NCI-H446 treated with DMSO at 0.1 percent for 48 hours (cell line): Measurements from ENCODE around the gene ELK3.

ENCODE experiments used
- DNase-seq: peaks from one replicate; lab custom pipeline; 2025; lab: John Stamatoyannopoulos, UW

ELK3 gene

GRCh38 chr12:96193725-96194575 lies at the start of gene ELK3:
Gene ELK3, plus strand, starts transcription at chr12:96194375.
- DNase-seq: no peak

- no peak for DNase-seq
These were observed 47.4 kb upstream of the ELK3 start for GRCh38 chr12:96146747-96147146.

GRCh38 chr12:96150442-96150841 lies 43.7 kb upstream of the ELK3 start:
- DNase-seq: no peak

GRCh38 chr12:96152164-96152563 lies 42.0 kb upstream of the ELK3 start:
- no peak for DNase-seq

- DNase-seq: no peak
These were observed 40.9 kb upstream of the ELK3 start for GRCh38 chr12:96153131-96153725.

DNA sequence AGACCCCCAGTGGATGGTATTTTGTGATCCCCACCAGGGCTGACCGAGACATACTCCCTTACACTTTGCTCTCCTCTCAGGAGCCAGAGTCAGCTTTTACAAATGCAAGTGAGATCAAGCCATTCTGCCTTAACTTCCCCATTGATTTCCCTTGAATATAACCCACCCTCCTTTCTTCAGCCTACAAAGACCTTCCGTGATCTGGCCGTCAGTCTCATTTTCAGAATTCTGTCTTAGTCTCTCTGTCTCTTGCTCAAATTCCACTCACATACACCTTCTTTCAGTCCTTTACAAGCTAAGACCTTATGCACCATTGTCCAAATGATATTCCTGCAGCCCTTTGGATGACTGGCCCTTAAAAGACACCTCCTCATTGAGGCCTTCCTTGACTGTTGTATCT lies 39.0 kb upstream of the ELK3 start:
- no peak for DNase-seq

DNA sequence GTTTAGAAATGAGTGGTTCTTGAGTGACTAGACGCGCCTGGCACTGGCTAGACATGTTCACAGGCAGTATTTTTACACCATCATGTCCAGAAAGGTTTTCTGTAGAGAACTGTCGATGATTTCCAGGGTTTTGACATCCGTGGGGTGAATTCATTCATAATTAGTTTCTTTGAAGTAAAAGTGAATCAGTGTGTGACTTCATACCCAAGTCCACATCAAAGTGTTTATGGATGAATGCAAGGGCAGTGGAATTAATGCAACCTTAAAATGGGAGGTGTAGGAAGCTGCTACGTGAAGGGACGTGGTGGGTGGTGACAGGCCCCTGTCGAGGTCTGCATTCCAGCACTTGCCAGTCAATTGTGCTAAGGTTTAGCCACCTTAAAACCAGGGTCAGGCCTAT lies 38.4 kb upstream of the ELK3 start:
- DNase-seq: no peak

- no peak for DNase-seq
These were observed 38.0 kb upstream of the ELK3 start for GRCh38 chr12:96156211-96156610.

DNA sequence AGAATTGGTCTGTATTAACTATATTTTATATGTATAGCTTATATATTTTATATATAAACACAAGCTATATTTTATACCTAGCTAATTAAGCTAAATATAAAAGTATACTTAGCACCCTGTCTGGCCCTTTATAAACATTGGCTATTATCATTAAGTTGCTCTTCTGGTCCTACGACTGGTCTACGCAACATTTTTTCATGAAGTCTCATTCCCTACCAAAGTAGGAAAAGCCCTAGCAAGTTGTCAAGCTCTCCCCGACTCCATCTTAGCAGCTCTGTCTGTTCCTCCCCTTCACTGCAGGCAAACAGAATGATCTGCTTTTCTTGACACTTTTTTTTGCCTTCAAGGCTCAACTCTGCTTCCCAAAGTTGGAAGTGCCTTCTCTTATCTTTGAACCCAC lies 36.7 kb upstream of the ELK3 start:
- no peak for DNase-seq

DNA sequence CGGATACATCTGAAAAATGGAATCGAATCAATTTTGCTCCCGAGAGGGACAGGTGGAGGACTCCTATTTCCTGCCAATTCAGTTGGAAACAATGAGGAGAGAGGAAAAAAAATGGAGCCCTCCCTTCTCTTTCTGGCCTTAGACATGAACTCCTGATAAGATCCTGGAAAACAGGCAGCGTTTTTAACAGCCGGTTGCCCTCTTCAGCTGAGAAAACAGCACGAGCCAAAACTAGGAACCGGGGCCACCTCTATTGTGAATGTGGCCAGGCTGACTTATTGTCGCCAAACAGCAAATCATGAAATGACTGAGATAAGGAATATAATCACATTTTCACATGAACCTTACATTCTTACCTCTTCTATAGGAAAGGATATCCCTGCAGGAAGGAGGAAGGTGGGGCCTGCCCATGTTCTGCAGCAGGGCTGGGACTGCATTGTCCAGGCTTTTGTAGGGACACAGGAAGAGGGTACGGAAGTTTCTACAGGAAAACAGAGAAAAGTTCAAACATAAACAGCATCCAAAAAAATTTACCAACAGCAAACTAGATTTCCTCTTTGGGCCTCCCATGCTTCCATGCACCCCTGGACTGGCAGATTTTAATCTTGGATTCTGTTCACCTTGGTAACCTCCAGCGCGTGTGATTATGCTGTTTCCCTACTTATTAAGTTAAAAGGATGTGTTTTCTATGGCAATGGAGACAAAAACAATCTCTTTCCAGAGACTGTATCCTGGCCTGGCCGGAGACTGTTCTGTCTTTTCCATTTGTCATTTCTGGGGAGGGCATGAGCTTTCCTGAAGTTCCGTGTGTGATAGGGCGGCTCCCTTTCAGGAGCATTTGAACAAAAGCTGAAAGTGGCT lies 29.0 kb upstream of the ELK3 start:
- DNase-seq: no peak

DNA sequence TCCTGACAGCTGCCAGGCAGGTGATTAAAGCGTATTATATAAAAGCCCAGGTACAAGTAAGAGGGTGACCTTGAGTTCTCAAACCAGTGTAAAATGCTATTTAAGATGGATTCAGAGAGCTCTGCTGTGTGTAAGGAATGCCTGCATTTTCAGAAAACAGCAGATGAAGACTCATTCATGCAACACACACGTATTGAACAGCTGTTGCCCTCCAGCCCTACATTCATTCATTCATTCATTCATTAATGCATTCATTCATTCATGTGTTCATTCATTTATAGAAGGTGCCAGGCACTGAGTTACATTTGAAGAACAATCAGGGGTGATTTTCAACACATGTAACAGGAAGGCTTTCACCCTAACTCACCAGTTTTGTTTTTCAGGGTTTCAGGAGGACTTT lies 27.4 kb upstream of the ELK3 start:
- no peak for DNase-seq

DNA sequence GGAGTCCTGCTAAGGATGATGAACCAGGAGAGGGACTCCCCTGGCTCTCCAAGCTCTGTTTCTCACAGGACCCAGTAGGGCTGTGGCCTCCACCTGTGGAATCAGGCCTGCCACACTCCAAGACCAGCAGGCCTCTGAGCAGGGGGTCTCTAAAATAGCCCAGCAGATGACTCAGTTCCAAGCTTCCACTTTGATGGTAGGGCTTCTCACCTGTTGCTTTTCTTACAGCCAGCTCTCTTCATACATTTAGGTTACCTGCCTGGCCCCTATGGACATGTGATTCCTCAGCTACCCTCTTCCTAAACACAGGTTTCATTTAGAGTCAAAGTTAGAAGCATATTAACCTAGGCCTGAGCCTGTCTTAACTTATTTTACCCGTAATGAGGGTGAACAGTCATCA lies 26.7 kb upstream of the ELK3 start:
- no peak for DNase-seq

DNA sequence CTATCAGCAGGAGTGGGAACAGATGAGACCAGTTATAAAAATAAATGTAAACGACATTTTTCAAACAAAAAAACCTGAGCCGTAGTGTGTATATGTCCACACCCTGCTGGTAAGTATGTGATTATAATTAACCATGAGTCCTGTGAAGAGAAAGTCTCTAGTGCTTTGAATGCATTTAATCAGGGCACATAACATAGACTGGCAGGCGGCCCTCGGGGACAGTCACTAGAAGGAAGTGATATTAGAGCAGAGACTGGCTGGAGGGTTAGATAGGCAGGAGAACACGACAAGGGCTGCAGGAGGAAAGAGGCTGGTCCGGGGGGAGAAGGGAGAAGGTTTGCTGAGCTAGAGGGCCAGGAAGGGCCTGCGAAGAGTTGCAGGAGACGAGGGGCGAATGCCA lies 23.8 kb upstream of the ELK3 start:
- no peak for DNase-seq

DNA sequence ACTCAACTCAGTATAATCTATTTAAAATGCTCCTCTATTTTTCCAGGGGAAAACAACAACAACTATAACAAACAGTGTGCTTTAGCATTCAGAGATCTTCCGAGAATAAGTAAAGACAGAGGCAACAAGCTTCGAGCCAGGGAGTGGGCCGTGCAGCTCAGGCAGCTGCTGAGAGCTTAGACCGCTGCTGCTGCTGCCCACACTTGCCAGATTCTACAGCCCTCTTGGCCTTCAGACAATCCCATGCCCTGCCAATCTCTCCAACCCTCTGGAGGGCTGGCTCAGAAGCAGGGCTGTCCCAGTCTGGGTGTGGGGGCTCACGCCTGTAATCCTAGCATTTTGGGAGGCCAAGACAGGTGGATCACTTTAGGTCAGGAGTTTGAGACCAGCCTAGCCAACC lies 23.4 kb upstream of the ELK3 start:
- no peak for DNase-seq

DNA sequence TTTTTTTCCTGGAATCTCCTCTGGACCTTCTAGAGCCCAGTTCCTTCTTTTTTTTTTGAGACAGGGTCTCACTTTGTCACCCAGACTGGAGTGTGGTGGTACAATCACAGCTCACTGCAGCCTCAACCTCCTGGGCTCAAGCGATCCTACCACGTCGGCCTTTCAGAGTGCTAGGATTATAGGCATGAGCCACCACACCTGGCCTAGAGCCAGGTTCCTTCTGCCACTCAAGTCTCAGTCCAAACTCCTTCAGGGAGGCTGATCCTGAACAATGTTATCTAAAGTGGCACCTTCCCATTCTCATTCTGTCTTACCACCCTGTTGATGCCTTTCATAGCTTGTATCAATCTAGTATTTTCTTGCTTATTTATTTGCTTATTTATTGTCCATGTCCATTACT lies 22.3 kb upstream of the ELK3 start:
- DNase-seq: no peak

- DNase-seq: peak; percentile 20
These were observed 21.2 kb upstream of the ELK3 start for GRCh38 chr12:96172981-96173380.

GRCh38 chr12:96176575-96176974 lies 17.6 kb upstream of the ELK3 start:
- no peak for DNase-seq

- no peak for DNase-seq
These were observed 17.2 kb upstream of the ELK3 start for GRCh38 chr12:96177013-96177412.

DNA sequence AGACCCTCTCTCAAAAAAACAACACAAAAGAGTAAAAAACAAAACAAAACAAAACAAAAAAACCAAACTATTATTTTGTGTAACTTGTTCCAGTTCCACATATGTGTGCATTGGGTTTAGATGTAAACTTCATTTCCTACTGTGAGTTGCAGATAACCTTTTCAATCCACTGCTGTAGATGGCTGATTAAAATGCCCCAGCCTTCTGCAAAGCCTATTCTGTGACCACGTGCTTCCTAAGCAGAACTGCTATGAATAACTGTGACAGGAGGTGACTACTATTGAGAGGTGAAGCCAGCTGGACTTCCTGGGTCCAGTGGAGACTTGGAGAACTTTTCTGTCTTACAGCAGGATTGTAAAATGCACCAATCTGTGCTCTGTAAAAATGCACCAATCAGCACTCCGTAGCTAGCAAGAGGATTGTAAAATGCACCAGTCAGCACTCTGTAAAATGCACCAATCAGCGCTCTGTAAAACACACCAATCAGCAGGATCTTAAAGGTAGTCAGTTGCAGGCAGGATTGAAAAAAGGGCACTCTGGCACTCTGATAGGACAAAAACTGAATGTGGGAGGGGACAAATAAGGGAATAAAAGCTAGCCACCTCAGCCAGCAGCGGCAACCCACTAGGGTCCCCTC lies 10.3 kb upstream of the ELK3 start:
- DNase-seq: no peak

GRCh38 chr12:96185914-96186313 lies 8.3 kb upstream of the ELK3 start:
- DNase-seq: no peak

GRCh38 chr12:96186607-96187301 lies 7.4 kb upstream of the ELK3 start:
- no peak for DNase-seq

- peak; percentile 36 for DNase-seq
These were observed 6.2 kb upstream of the ELK3 start for GRCh38 chr12:96187956-96188355.
